GM19372 (cell line): ENCODE results near the gene ING5.

Source experiments
- ATAC-seq: cut with Tn5 transposase; IDR thresholded peaks from one replicate; pipeline ENCODE4 v1.9.1; 2021; ENCODE audit warnings: mild to moderate bottlenecking, low read depth, moderate library complexity; ENCODE audit not compliant: unreplicated experiment

Gene ING5

GRCh38 chr2:241774419-241775222 is 72.8 kb downstream of the ING5 start:
- ATAC-seq: no peak

- ATAC-seq: no peak
Measured at GRCh38 chr2:241775223-241776177, 73.7 kb downstream of the ING5 start.

DNA sequence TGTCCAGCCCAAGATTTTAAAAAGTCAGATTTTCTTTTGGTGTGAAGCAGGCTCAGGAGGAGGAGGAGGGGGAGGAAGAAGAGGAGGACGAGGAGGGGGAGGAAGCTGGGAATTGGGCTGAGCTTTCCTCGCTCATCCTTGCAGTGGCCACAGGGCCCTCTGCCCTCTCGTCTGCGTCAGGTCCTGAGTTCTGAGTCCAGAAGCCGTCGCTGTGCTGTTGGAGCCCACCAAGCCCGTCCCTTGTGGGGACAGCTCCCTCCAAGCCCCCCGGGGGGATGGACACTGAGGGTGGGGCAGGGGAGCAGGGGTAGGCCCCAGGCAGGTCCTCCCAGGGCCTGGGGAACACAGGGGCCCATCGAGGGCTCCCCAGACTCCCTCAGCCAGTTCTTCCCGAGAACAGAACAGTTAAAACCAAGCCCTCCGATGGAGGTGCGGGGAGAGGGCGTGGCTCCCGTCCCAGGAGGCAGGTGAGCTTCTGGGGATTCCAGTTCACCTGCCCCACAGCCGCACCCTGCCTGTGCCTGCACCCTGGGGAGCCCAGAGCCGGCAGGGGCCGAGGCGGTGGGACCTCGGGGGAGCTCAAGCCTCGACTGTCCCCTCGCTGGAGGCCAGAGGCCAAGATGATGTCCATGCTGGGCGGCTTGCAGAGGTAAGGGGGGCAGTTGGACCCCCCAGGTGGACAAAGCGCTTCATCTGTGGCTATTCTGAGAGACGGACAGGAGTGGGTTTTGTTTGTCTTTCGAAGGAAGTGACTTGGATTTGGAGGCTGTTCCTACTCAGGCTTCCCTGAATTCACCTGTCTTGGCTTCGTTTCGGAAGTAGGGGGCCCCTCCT is 74.7 kb downstream of the ING5 start, which contains the start of gene GAL3ST2:
GAL3ST2 (plus strand) TSS at position 487 of the 834 bp plus-strand sequence; CDS start at position 621, 134 bp downstream.
- no peak for ATAC-seq

- no peak for ATAC-seq
Measured at GRCh38 chr2:241777170-241777685, 75.4 kb downstream of the ING5 start.

GRCh38 chr2:241777686-241778627 is 76.1 kb downstream of the ING5 start:
- no peak for ATAC-seq
